ENCODE results near the gene CAMTA1.

GRCh38 chr1:7077136-7077535 is 291.9 kb downstream of the CAMTA1 start:
- TF ChIP-seq CTCF (IDR thresholded peaks at IDR 0.05) (no peak), RAD21 (IDR thresholded peaks at IDR 0.05; ENCODE audit: low read length) (no peak), POLR2AphosphoS5 (IDR thresholded peaks at IDR 0.05; ENCODE audit: low read depth, low read length) (no peak), TCF12 (IDR thresholded peaks at IDR 0.05) (no peak), MXI1 (IDR thresholded peaks at IDR 0.05; ENCODE audit: low read depth, low read length) (no peak), TAF1 (IDR thresholded peaks at IDR 0.05; ENCODE audit: borderline replicate concordance, low read depth, low read length) (no peak), USF2 (IDR thresholded peaks at IDR 0.05; ENCODE audit: borderline replicate concordance, low read depth, low read length) (no peak), RFX5 (IDR thresholded peaks at IDR 0.05; ENCODE audit: low read length) (no peak), PBX3 (IDR thresholded peaks at IDR 0.05) (no peak), YY1 (IDR thresholded peaks at IDR 0.05; ENCODE audit: low read depth) (no peak), EZH2phosphoT487 (IDR thresholded peaks at IDR 0.05; ENCODE audit: borderline replicate concordance, low read depth) (no peak), GABPA (IDR thresholded peaks at IDR 0.05; ENCODE audit: low read depth) (no peak)
- TF ChIP-seq, protein P1, sequence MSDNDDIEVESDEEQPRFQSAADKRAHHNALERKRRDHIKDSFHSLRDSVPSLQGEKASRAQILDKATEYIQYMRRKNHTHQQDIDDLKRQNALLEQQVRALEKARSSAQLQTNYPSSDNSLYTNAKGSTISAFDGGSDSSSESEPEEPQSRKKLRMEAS (IDR thresholded peaks at IDR 0.05; ENCODE audit: low read depth) = no peak
- TF ChIP-seq, protein P2, sequence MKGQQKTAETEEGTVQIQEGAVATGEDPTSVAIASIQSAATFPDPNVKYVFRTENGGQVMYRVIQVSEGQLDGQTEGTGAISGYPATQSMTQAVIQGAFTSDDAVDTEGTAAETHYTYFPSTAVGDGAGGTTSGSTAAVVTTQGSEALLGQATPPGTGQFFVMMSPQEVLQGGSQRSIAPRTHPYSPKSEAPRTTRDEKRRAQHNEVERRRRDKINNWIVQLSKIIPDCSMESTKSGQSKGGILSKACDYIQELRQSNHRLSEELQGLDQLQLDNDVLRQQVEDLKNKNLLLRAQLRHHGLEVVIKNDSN (IDR thresholded peaks at IDR 0.05; ENCODE audit: borderline replicate concordance, low read depth) = no peak
